Parathyroid adenoma (tissue), 2 donors: ENCODE measurements around the gene RNPC3.
"Not testable (repeated sequence)": the region's sequence is repeated elsewhere in the genome, so short reads cannot be mapped to it uniquely, and the experiment has no call there.

Experiments
- H2AFZ ChIP-seq: fragments of 300-600 bp; sonication (generic); one replicate; pipeline ENCODE4 v1.7.0; 2017; ENCODE audit warnings: antibody characterized with exemption, mild to moderate bottlenecking
- H3K27ac ChIP-seq: fragments of 300-600 bp; sonication (generic); one replicate; pipeline ENCODE4 v1.7.0; 2017
- H3K27me3 ChIP-seq: fragments of 300-600 bp; sonication (generic); one replicate; pipeline ENCODE4 v1.7.0; 2017; ENCODE audit warnings: low read length; ENCODE audit not compliant: control insufficient read depth, insufficient read depth
- H3K36me3 ChIP-seq: fragments of 300-600 bp; sonication (generic); one replicate; pipeline ENCODE4 v1.7.0; 2017; ENCODE audit warnings: low read length; ENCODE audit not compliant: control insufficient read depth, insufficient read depth
- H3K4me1 ChIP-seq: fragments of 300-600 bp; sonication (generic); one replicate; pipeline ENCODE4 v1.7.0; 2017; ENCODE audit warnings: control low read depth
- H3K4me2 ChIP-seq: fragments of 300-600 bp; sonication (generic); one replicate; pipeline ENCODE4 v1.7.0; 2017; ENCODE audit warnings: low read length
- H3K4me3 ChIP-seq: fragments of 300-600 bp; sonication (generic); one replicate; pipeline ENCODE4 v1.7.0; 2017; ENCODE audit warnings: low read depth, low read length
- H3K79me2 ChIP-seq: fragments of 300-600 bp; sonication (generic); one replicate; pipeline ENCODE4 v1.7.0; 2017; ENCODE audit warnings: control low read depth
- H3K9ac ChIP-seq: fragments of 300-600 bp; sonication (generic); one replicate; pipeline ENCODE4 v1.7.0; 2017; ENCODE audit warnings: mild to moderate bottlenecking
- H3K9me3 ChIP-seq: fragments of 300-600 bp; sonication (generic); one replicate; pipeline ENCODE4 v1.7.0; 2017; ENCODE audit warnings: low read length; ENCODE audit not compliant: control insufficient read depth
- TF ChIP-seq, protein P1 (sequence below): fragments of 300-600 bp; sonication (generic); IDR thresholded peaks from one replicate; pipeline ENCODE4 v1.7.0; 2017; ENCODE audit warnings: antibody characterized with exemption, mild to moderate bottlenecking
- donor health status: primary hyperparathyroidism.

Gene RNPC3

GRCh38 chr1:103546496-103546895 lies 21.0 kb downstream of the RNPC3 start:
- TF ChIP-seq, protein P1, sequence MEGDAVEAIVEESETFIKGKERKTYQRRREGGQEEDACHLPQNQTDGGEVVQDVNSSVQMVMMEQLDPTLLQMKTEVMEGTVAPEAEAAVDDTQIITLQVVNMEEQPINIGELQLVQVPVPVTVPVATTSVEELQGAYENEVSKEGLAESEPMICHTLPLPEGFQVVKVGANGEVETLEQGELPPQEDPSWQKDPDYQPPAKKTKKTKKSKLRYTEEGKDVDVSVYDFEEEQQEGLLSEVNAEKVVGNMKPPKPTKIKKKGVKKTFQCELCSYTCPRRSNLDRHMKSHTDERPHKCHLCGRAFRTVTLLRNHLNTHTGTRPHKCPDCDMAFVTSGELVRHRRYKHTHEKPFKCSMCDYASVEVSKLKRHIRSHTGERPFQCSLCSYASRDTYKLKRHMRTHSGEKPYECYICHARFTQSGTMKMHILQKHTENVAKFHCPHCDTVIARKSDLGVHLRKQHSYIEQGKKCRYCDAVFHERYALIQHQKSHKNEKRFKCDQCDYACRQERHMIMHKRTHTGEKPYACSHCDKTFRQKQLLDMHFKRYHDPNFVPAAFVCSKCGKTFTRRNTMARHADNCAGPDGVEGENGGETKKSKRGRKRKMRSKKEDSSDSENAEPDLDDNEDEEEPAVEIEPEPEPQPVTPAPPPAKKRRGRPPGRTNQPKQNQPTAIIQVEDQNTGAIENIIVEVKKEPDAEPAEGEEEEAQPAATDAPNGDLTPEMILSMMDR, result no peak
- H3K4me2 ChIP-seq, result no peak overlapping the region
- no peaks in the 10 kb centered on the region for H3K9me3 ChIP-seq
- H2AFZ ChIP-seq, result no peak overlapping the region
- H3K27me3 ChIP-seq, result no peaks in the 10 kb centered on the region
- H3K36me3 ChIP-seq, result peaks cover 4% of the 10 kb centered on the region
- no peak overlapping the region for H3K9ac ChIP-seq
- H3K4me3 ChIP-seq, result no peak overlapping the region
- no peaks in the 10 kb centered on the region for H3K79me2 ChIP-seq
- no peak overlapping the region for H3K27ac ChIP-seq
- H3K4me1 ChIP-seq, result no peaks in the 10 kb centered on the region

DNA sequence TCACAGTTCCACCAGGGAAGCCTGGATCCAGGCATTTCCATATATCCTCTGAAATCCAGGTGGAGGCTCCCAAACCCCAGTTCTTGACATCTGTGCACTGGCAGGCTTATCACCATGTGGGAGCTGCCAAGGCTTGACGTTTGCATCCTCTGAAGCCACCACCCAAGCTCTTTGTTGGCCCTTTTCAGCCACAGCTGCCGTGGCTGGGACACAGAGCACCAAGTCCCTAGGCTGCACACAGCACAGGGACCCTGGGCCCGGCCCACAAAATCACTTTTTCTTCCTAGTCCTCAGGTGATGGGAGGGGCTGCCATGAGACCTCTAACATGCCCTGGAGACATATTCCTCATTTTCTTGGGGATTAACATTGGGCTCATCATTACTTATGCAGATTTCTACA lies 22.3 kb downstream of the RNPC3 start:
- H3K27me3 ChIP-seq, result no peaks in the 10 kb centered on the region
- H3K9ac ChIP-seq, result no peak overlapping the region
- no peak overlapping the region for H3K27ac ChIP-seq
- no peaks in the 10 kb centered on the region for H3K79me2 ChIP-seq
- H2AFZ ChIP-seq, result no peak overlapping the region
- no peaks in the 10 kb centered on the region for H3K4me1 ChIP-seq
- no peaks in the 10 kb centered on the region for H3K9me3 ChIP-seq
- H3K4me2 ChIP-seq, result no peak overlapping the region
- H3K36me3 ChIP-seq, result peaks cover 4% of the 10 kb centered on the region
- TF ChIP-seq, protein P1, result no peak
- no peak overlapping the region for H3K4me3 ChIP-seq

DNA sequence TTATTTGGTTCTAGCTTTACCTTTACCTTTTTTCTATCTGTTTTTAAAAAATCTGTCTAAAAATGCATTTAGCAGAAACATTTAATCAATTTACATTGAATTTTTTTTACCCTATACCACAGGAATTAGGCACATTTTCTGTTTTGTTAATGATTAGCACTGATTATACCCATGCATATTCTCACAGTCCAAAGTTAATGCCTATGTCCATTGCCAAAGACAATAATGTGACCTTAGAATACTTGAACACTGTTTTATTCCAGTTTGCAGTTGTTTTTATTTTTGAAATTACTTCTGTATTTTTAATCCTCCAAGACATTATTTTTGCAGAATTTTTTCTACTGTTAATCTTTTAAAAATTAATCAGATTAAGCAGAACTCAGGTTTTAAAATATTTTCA lies 34.9 kb downstream of the RNPC3 start:
- Histone ChIP-seq H3K9ac (no peak overlapping the region), H3K4me2 (no peak overlapping the region), H3K27me3 (no peaks in the 10 kb centered on the region), H3K4me1 (no peaks in the 10 kb centered on the region), H3K36me3 (no peaks in the 10 kb centered on the region), H3K27ac (no peak overlapping the region), H3K9me3 (no peaks in the 10 kb centered on the region), H2AFZ (no peak overlapping the region), H3K4me3 (no peak overlapping the region), H3K79me2 (no peaks in the 10 kb centered on the region)
- TF ChIP-seq, protein P1, result no peak

DNA sequence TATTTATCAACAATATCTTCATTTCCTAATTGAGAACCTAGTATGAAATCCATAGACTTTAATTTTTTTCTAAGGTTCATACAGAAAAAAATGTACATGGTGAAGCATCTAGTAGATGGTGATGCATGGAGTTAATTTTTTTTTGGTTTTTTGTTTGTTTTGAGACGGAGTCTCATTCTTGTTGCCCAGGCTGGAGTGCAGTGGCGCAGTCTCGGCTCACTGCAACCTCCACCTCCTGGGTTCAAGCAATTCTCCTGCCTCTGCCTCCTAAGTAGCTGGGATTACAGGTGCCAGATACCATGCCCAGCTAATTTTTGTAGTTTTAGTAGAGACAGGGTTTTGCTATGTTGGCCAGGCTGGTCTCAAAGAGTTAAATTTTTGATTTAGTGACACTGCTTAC lies 35.6 kb downstream of the RNPC3 start:
- H3K9me3 ChIP-seq, H3K4me3 ChIP-seq, H3K79me2 ChIP-seq, H3K9ac ChIP-seq, H3K4me1 ChIP-seq, H3K36me3 ChIP-seq, H3K27me3 ChIP-seq, H3K4me2 ChIP-seq, H3K27ac ChIP-seq, H2AFZ ChIP-seq: not testable (repeated sequence)

DNA sequence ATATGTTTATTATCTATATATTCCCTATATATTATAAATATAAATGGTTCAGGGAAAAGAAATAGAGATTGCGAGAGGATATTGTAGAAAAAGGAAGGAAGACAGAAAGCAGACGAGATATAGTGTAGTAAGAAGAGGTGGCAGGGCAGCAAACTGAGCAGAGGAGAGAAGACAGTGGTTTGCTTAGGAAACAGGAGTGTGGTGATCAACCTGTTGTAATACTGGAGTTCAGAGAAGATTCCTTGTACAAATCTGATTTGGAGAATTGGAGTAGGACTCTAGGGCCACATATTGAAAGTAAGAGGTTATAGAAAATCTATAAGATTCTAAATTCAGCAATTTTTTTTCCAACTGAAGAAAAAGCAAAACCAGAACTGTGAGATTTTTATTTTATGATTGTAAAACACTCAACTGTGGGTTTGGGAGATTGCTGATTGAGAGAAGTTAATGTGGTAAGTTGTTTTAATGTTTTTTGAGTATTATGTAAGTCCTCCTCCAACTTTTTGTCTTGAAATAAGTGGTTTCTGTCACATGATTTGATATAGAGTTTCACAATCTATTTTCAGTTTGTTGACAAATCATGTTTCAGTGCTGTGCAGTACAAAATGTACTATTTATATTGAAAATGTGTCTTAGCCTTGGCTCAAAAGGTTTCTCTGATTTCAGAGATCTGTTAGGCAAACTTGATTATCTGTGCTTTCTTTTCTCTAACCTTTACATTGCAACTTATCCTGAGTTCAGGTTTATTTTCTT lies 36.3 kb downstream of the RNPC3 start:
- Histone ChIP-seq H3K4me3 (peak overlapping the region; percentile 35), H2AFZ (no peak overlapping the region), H3K9me3 (no peaks in the 10 kb centered on the region), H3K4me1 (no peaks in the 10 kb centered on the region), H3K27ac (peak overlapping the region; percentile 20), H3K9ac (no peak overlapping the region), H3K79me2 (no peaks in the 10 kb centered on the region), H3K4me2 (peak overlapping the region; percentile 7), H3K36me3 (no peaks in the 10 kb centered on the region), H3K27me3 (no peaks in the 10 kb centered on the region)
- TF ChIP-seq, protein P1, result no peak
